Adrenal gland (tissue), 12 donors: ENCODE data around the gene OR5H15. TPM values are rescaled to one million over a fixed set of nuclear protein-coding genes. Genes with fewer than 3 reads are reported as not detected.

Experiments used
- DNase-seq, 7 donors: peaks; one replicate each; pipeline ENCODE4 v3.0.0-alpha.2; 2019 to 2020
- H3K27ac ChIP-seq, 5 donors: fragments of 200-600 bp; sonication (generic) in 4 of 5; 1 replicate in 3 of 5; 2 replicates in 2 of 5; pipeline versions ENCODE4 v1.5.1 to v1.8.0; 2016 to 2020; ENCODE audit warnings: mild to moderate bottlenecking in 1 of 5
- H3K27me3 ChIP-seq: fragments of 200-600 bp; 2 replicates; pipeline ENCODE4 v1.8.0; 2021
- H3K36me3 ChIP-seq, 2 donors: fragments of 200-600 bp; replicated peaks in 1 of 2; 1 replicate in 1 of 2; 2 replicates in 1 of 2; pipeline versions ENCODE4 v1.5.1 to v1.8.0; 2018 to 2022
- H3K4me1 ChIP-seq, 2 donors: fragments of 200-600 bp; replicated peaks in 1 of 2; 1 replicate in 1 of 2; 2 replicates in 1 of 2; pipeline versions ENCODE4 v1.5.1 to v1.8.0; 2018 to 2021
- H3K4me3 ChIP-seq, 4 donors: fragments of 200-600 bp; sonication (generic) in 3 of 4; one replicate each; pipeline ENCODE4 v1.5.1; 2016 to 2018
- H3K9me3 ChIP-seq, 3 donors: fragments of 200-600 bp; sonication (generic) in 1 of 3; replicated peaks in 1 of 3; 1 replicate in 2 of 3; 2 replicates in 1 of 3; pipeline versions ENCODE4 v1.5.1 to v1.8.0; 2016 to 2021
- CTCF ChIP-seq, 6 experiments: fragments of 450-650 bp in 4 of 6; fragments of 200-600 bp in 2 of 6; sonication (generic) in 1 of 6; IDR thresholded peaks; 1 replicate in 5 of 6; 2 replicates in 1 of 6; pipeline versions ENCODE4 v1.5.1 to v1.8.0; 2016 to 2021; ENCODE audit warnings: antibody characterized with exemption in 6 of 6, mild to moderate bottlenecking in 2 of 6, moderate library complexity in 1 of 6
- POLR2A ChIP-seq, 2 donors: fragments of 450-650 bp; IDR thresholded peaks; one replicate each; pipeline ENCODE4 v1.6.1; 2017; ENCODE audit warnings: antibody characterized with exemption in 2 of 2, mild to moderate bottlenecking in 2 of 2, moderate library complexity in 1 of 2
- WGBS, 4 donors: extraction: QIAGEN DNeasy Blood & Tissue Kit in 2 of 4; methylation state at CpG; one replicate each; pipeline versions ENCODE4 v1.1.5 to v1.1.7; 2013 to 2017; 5-methylcytosine and 5-hydroxymethylcytosine counted together
- intact Hi-C, 2 donors: fragments of 100-400 bp; cut with DNase I; formaldehyde crosslinking; loops; one replicate each; pipeline versions ENCODE4 v1.14.1 to v1.15.0; 2022 to 2023
- polyA plus RNA-seq, 3 donors: library from polyadenylated mRNA; stranded (reverse); fragments of 200-250 nt in 2 of 3; fragments of 350-450 nt in 1 of 3; fragmentation: Illumina TruSeq in 1 of 3; extraction: RNeasy Lipid Tissue Mini Kit (QIAGEN cat#74804) in 1 of 3; gene quantifications; one replicate each; pipeline ENCODE4 v1.2.3, GENCODE V29; 2013 to 2014
- total RNA-seq, 9 donors: library from RNA; depleted of rRNA in 4 of 9; stranded (reverse); fragments of >200 nt in 4 of 9; fragments of 120-200 nt in 1 of 9; fragmentation: NEBNext Ultra II Directional in 1 of 9; extraction: Animal tissue kit (Norgen Biotek cat#: 25700) in 1 of 9; gene quantifications; one replicate each; pipeline versions ENCODE4 v1.1.0 to v1.2.4, GENCODE V29; 2013 to 2023
- donor health status: healthy with polysubstance abuse.
- donor health status: Bipolar disorder and iron deficiency.
- donor health status: DM: yes; HTN: yes; CAD: no.
- donor health status: DM: no; HTN: no; CAD: no.
- donor health status: DM: no; HTN: no; CAD: no.
- donor health status: DM: yes; HTN: yes; CAD: no.

Gene OR5H15
- total and polyA plus RNA-seq, 12 donors = not detected

- TF ChIP-seq POLR2A (IDR thresholded peaks at IDR 0.05) (no peak), CTCF (IDR thresholded peaks at IDR 0.05) (no peak)
- H3K27ac ChIP-seq = no peak overlapping the region
- no peaks in the 10 kb centered on the region for H3K27me3 ChIP-seq
- no peak overlapping the region for H3K4me3 ChIP-seq
- H3K9me3 ChIP-seq = no peaks in the 10 kb centered on the region
- intact Hi-C loops = no loop called here
- no peaks in the 10 kb centered on the region for H3K36me3 ChIP-seq
- WGBS, 4 donors = 34 to 55% (median 43%) methylated on average over 1 of the region's 1 CpG
- no peaks in the 10 kb centered on the region for H3K4me1 ChIP-seq
- DNase-seq = no peak
Observed at GRCh38 chr3:98171071-98171470, 4.6 kb downstream of the OR5H15 start.

GRCh38 chr3:98172621-98173020 is 6.1 kb downstream of the OR5H15 start:
- Histone ChIP-seq H3K9me3 (no peaks in the 10 kb centered on the region), H3K4me1 (no peaks in the 10 kb centered on the region), H3K36me3 (no peaks in the 10 kb centered on the region), H3K27me3 (no peaks in the 10 kb centered on the region), H3K27ac (no peak overlapping the region), H3K4me3 (no peak overlapping the region)
- intact Hi-C loops = no loop called here
- TF ChIP-seq POLR2A (IDR thresholded peaks at IDR 0.05) (no peak), CTCF (IDR thresholded peaks at IDR 0.05) (no peak)
- WGBS, 4 donors = 68 to 74% (median 73%) methylated on average over 7 of the region's 7 CpGs
- no peak for DNase-seq

GRCh38 chr3:98180319-98180890 is 13.9 kb downstream of the OR5H15 start:
- Histone ChIP-seq H3K27ac (no peak overlapping the region), H3K9me3 (no peaks in the 10 kb centered on the region), H3K27me3 (no peaks in the 10 kb centered on the region), H3K4me1 (no peaks in the 10 kb centered on the region), H3K36me3 (no peaks in the 10 kb centered on the region), H3K4me3 (no peak overlapping the region)
- TF ChIP-seq POLR2A (IDR thresholded peaks at IDR 0.05) (no peak), CTCF (IDR thresholded peaks at IDR 0.05) (no peak)
- 60 to 69% (median 66%) methylated on average over 3 of the region's 3 CpGs for WGBS, 4 donors
- intact Hi-C loops = no loop called here
- no peak for DNase-seq

GRCh38 chr3:98182196-98182595 is 15.7 kb downstream of the OR5H15 start:
- no peak for TF ChIP-seq CTCF (IDR thresholded peaks at IDR 0.05)
- no peak for TF ChIP-seq POLR2A (IDR thresholded peaks at IDR 0.05)

More at GRCh38 chr3:98182196-98182595, 15.7 kb downstream of the OR5H15 start:
- intact Hi-C loops = no loop called here
- Histone ChIP-seq H3K4me1 (no peaks in the 10 kb centered on the region), H3K9me3 (no peaks in the 10 kb centered on the region), H3K4me3 (no peak overlapping the region), H3K27ac (no peak overlapping the region), H3K36me3 (no peaks in the 10 kb centered on the region), H3K27me3 (no peaks in the 10 kb centered on the region)
- no peak for DNase-seq
